A549 (cell line): Measurements from ENCODE around the gene ZC3H12C. TPM values are rescaled to one million over a fixed set of nuclear protein-coding genes. Genes with fewer than 3 reads are reported as not detected.

Experiments used
- ATAC-seq, 2 experiments: fragments of 200-7000 bp in 1 of 2; fragments of >200 bp in 1 of 2; cut with Nextera tagmentation in 1 of 2; cut with Tn5 transposase in 1 of 2; 3 replicates each; pipeline versions ENCODE4 v1.8.0 to v1.9.1; 2018 to 2020; ENCODE audit warnings: mild to moderate bottlenecking in 1 of 2, moderate library complexity in 1 of 2
- CTCF ChIA-PET: fragments of 300-600 bp; sonication (Branson Sonifier 250); formaldehyde crosslinking; extraction: SDS; loops from one replicate; lab custom pipeline; 2021; ENCODE audit warnings: antibody characterized with exemption, inconsistent platforms; lab: Yijun Ruan, JAX
- POLR2A ChIA-PET: fragments of 350-600 bp; formaldehyde crosslinking; extraction: SDS; loops from one replicate; lab custom pipeline; 2021; ENCODE audit warnings: antibody characterized with exemption, inconsistent platforms; lab: Yijun Ruan, JAX
- DNase-seq, 2 experiments: peaks; one replicate each; pipeline versions ENCODE4 v3.0.0 to v3.0.0-alpha.2; 2011 to 2016; ENCODE audit warnings: low read depth in 1 of 2, low spot score in 1 of 2
- FAIRE-seq: peaks from 2 replicates; lab custom pipeline; 2011; peaks lifted over from hg19 to GRCh38; lab: Jason Lieb, UNC
- H3K27ac ChIP-seq, 2 experiments: fragments of >200 bp; sonication (Bioruptor Twin); formaldehyde crosslinking; 3 replicates each; pipeline ENCODE4 v1.5.1; 2016 to 2017
- H3K4me1 ChIP-seq: fragments of >200 bp; sonication (Bioruptor Twin); formaldehyde crosslinking; 3 replicates; pipeline ENCODE4 v1.6.1; 2016
- H3K4me2 ChIP-seq: fragments of >200 bp; sonication (Bioruptor Twin); formaldehyde crosslinking; 3 replicates; pipeline ENCODE4 v1.6.1; 2016
- H3K4me3 ChIP-seq: fragments of >200 bp; sonication (Bioruptor Twin); formaldehyde crosslinking; 3 replicates; pipeline ENCODE4 v1.5.1; 2016
- H3K9me3 ChIP-seq: fragments of >200 bp; sonication (Bioruptor Twin); formaldehyde crosslinking; 3 replicates; pipeline ENCODE4 v1.6.1; 2016
- CHD4 ChIP-seq: fragments of 200-600 bp; sonication (generic); IDR thresholded peaks from 2 replicates; pipeline ENCODE4 v1.6.1; 2016; ENCODE audit warnings: antibody characterized with exemption, mild to moderate bottlenecking, borderline replicate concordance
- EHMT2 ChIP-seq: fragments of 200-600 bp; sonication (generic); IDR thresholded peaks from 2 replicates; pipeline ENCODE4 v1.6.1; 2016; ENCODE audit warnings: antibody characterized with exemption, low read depth, mild to moderate bottlenecking, moderate library complexity
- FOSB ChIP-seq: fragments of 250-450 bp; sonication (Bioruptor Pico); IDR thresholded peaks from 2 replicates; pipeline ENCODE4 v1.5.0; 2020; ENCODE audit warnings: mild to moderate bottlenecking, moderate library complexity
- FOXS1 ChIP-seq: fragments of 250-450 bp; sonication (Bioruptor Pico); IDR thresholded peaks from 2 replicates; pipeline ENCODE4 v1.5.0; 2020; ENCODE audit warnings: mild to moderate bottlenecking, moderate library complexity
- MAFK ChIP-seq: fragments of 450-650 bp; IDR thresholded peaks from 2 replicates; pipeline ENCODE4 v1.6.1; 2014; ENCODE audit not compliant: partially characterized antibody
- MAZ ChIP-seq: fragments of 150-350 bp; IDR thresholded peaks from 2 replicates; pipeline ENCODE4 v1.6.1; 2014; ENCODE audit warnings: antibody characterized with exemption, low read depth, low read length, borderline replicate concordance
- MYC ChIP-seq: IDR thresholded peaks from 2 replicates; pipeline ENCODE4 v1.6.1; 2012; ENCODE audit warnings: mild to moderate bottlenecking, inconsistent platforms, low read length, improper control_type of control experiment, borderline replicate concordance
- NFE2L2 ChIP-seq: fragments of 150-350 bp; conservative IDR thresholded peaks from 2 replicates; pipeline ENCODE4 v1.6.1; 2014; ENCODE audit warnings: low read length
- NPAS2 ChIP-seq: fragments of 250-450 bp; sonication (Bioruptor Pico); IDR thresholded peaks from 2 replicates; pipeline ENCODE4 v1.8.0; 2022; ENCODE audit warnings: mild to moderate bottlenecking, moderate library complexity, borderline replicate concordance
- POLR2AphosphoS2 ChIP-seq: conservative IDR thresholded peaks from 2 replicates; pipeline ENCODE4 v1.6.1; 2012; ENCODE audit warnings: low read length, improper control_type of control experiment, inconsistent platforms
- RFX5 ChIP-seq: fragments of 450-650 bp; IDR thresholded peaks from 2 replicates; pipeline ENCODE4 v1.7.1; 2014; ENCODE audit warnings: antibody characterized with exemption, mild to moderate bottlenecking, moderate library complexity
- SMC3 ChIP-seq: fragments of >200 bp; sonication (Bioruptor Twin); formaldehyde crosslinking; IDR thresholded peaks from 3 replicates; pipeline ENCODE4 v1.6.1; 2018; ENCODE audit warnings: inconsistent platforms
- SREBF2 ChIP-seq: fragments of 450-650 bp; IDR thresholded peaks from 2 replicates; pipeline ENCODE4 v1.6.1; 2014; ENCODE audit warnings: mild to moderate bottlenecking, moderate library complexity
- USF2 ChIP-seq: fragments of 450-650 bp; IDR thresholded peaks from 2 replicates; pipeline ENCODE4 v1.6.1; 2014; ENCODE audit warnings: antibody characterized with exemption
- ZC3H11A ChIP-seq: fragments of 450-650 bp; IDR thresholded peaks from 2 replicates; pipeline ENCODE4 v1.6.1; 2014; ENCODE audit warnings: antibody characterized with exemption, mild to moderate bottlenecking
- WGBS: methylation state at CpG from one replicate; pipeline ENCODE4 v1.1.6; 2017; ENCODE audit errors: missing lambda C conversion rate; 5-methylcytosine and 5-hydroxymethylcytosine counted together
- polyA plus RNA-seq, 4 experiments: library from polyadenylated mRNA; depleted of rRNA in 3 of 4; stranded (reverse); fragments of >200 nt; fragmentation: RNase III in 1 of 4; extraction: RNeasy Plus Mini Kit Qiagen cat#74134 plus additional on column Dnase treatment in 1 of 4; gene quantifications; 2 replicates in 3 of 4; 3 replicates in 1 of 4; pipeline ENCODE4 v1.2.3, GENCODE V29; 2011 to 2017
- TF ChIP-seq, protein P1 (sequence below): IDR thresholded peaks from 2 replicates; pipeline ENCODE4 v1.6.1; 2012
- TF ChIP-seq, protein P2 (sequence below): IDR thresholded peaks from 2 replicates; pipeline ENCODE4 v1.6.1; 2012; ENCODE audit warnings: low read depth, borderline replicate concordance
- TF ChIP-seq, protein P3 (sequence below): fragments of 150-350 bp; IDR thresholded peaks from 2 replicates; pipeline ENCODE4 v1.6.1; 2014; ENCODE audit warnings: low read depth, mild to moderate bottlenecking, low read length
- TF ChIP-seq, protein P4 (sequence below): fragments of >200 bp; sonication (Bioruptor Twin); formaldehyde crosslinking; IDR thresholded peaks from 2 replicates; pipeline ENCODE4 v1.6.1; 2016

Gene ZC3H12C
- polyA plus RNA-seq, 2 of the 4 experiments (the other 2 are of a cell fraction), result 3.1 to 12.4 TPM

DNA sequence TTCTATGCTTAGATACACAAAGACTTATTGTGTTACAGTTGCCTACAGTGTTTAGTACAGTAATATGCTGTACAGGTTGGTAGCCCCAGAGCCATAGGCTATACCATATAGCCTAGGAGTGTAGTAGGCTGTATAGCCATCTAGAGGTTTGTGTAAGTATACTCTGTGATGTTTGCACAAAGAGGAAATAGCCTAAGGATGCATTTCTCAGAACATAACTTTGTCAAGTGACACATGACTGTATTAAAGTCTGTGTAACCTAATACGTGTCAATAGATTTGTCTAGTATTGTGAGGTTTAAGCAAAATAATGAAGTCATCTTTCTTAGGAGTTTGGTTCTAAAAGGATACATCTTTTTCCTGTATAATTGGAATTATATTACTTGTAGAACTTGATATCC is 5.5 kb downstream of the ZC3H12C start (continued):
- TF ChIP-seq FOSB (CRISPR knock-in tag), result no peak
- TF ChIP-seq RFX5, result no peak
- no peak for TF ChIP-seq CHD4
- TF ChIP-seq NPAS2 (CRISPR knock-in tag), result no peak
- TF ChIP-seq, protein P1, sequence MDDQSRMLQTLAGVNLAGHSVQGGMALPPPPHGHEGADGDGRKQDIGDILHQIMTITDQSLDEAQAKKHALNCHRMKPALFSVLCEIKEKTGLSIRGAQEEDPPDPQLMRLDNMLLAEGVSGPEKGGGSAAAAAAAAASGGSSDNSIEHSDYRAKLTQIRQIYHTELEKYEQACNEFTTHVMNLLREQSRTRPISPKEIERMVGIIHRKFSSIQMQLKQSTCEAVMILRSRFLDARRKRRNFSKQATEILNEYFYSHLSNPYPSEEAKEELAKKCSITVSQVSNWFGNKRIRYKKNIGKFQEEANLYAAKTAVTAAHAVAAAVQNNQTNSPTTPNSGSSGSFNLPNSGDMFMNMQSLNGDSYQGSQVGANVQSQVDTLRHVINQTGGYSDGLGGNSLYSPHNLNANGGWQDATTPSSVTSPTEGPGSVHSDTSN, result no peak
- no peak for TF ChIP-seq MYC

DNA sequence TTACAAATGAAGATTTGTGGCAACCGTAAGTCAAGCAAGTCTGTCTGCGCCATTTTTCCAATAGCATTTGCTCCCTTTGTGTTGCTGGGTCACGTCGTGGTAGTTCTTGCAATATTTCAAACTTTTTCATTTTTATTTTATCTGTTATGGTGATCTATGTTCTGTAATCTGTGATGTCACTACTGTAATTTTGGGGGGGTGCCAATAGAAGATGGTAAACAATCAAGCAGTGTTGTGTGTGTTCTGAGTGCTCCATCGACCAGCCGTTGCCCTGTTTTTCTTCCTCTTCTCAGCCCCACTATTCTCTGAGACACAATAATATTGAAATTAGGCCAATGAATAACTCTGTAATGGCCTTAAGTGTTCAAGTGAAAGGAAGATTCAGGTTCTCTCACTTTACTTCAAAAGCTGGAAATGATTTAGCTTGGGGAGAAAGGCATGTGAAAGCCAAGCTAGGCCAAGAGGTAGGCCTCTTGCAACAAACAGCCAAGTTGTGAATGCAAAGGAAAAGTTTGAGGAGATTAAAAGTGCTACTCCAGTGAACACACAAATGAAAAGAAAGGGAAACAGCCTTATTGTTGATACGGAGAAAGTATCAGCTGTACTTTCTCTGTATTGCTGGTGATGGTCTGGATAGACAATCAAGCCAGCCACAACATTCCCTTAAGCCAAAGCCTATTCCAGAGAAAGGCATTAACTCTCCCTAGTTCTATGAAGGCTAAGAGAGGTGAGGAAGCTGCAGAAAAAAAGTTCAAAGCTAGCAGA is 7.5 kb downstream of the ZC3H12C start:
- WGBS, result 93% methylated on average over 7 of the region's 7 CpGs
- no peak for DNase-seq
- CTCF ChIA-PET, result interaction anchor here (1.1 kb wide), 1 partner anchor 154 kb away, joined by 4 read pairs; no protein-coding TSS in a partner anchor
- peaks cover 37% of the 10 kb centered on the region; the same call in 2 of the 3 replicates for H3K4me1 ChIP-seq
- POLR2A ChIA-PET, result interaction anchor here (0.7 kb wide), 1 partner anchor 124 kb away, joined by 3 read pairs; no protein-coding TSS in a partner anchor
- no peaks in the 10 kb centered on the region for H3K9me3 ChIP-seq
- no peak for FAIRE-seq
- H3K4me3 ChIP-seq, result no peak overlapping the region
- TF ChIP-seq, protein P2, sequence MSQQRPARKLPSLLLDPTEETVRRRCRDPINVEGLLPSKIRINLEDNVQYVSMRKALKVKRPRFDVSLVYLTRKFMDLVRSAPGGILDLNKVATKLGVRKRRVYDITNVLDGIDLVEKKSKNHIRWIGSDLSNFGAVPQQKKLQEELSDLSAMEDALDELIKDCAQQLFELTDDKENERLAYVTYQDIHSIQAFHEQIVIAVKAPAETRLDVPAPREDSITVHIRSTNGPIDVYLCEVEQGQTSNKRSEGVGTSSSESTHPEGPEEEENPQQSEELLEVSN, result no peak
- no peak for TF ChIP-seq FOXS1 (CRISPR knock-in tag)
- TF ChIP-seq FOSB (CRISPR knock-in tag), result no peak
- TF ChIP-seq, protein P3, sequence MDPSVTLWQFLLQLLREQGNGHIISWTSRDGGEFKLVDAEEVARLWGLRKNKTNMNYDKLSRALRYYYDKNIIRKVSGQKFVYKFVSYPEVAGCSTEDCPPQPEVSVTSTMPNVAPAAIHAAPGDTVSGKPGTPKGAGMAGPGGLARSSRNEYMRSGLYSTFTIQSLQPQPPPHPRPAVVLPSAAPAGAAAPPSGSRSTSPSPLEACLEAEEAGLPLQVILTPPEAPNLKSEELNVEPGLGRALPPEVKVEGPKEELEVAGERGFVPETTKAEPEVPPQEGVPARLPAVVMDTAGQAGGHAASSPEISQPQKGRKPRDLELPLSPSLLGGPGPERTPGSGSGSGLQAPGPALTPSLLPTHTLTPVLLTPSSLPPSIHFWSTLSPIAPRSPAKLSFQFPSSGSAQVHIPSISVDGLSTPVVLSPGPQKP, result no peak
- no peak for TF ChIP-seq SREBF2
- no peak for TF ChIP-seq ZC3H11A
- TF ChIP-seq, protein P4, sequence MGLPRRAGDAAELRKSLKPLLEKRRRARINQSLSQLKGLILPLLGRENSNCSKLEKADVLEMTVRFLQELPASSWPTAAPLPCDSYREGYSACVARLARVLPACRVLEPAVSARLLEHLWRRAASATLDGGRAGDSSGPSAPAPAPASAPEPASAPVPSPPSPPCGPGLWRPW, result no peak
- TF ChIP-seq EHMT2, result no peak
- TF ChIP-seq MAZ, result no peak
- TF ChIP-seq POLR2AphosphoS2, result no peak
- no peak for TF ChIP-seq USF2
- H3K4me2 ChIP-seq, result no peak overlapping the region
- no peak overlapping the region for H3K27ac ChIP-seq
- ATAC-seq, result no peak

- TF ChIP-seq SMC3 (no peak), MAFK (no peak), NFE2L2 (no peak)
- FAIRE-seq (no peak), DNase-seq (no peak), ATAC-seq (no peak)
- H3K4me1 ChIP-seq, result no peaks in the 10 kb centered on the region
- ChIA-PET POLR2A (no interaction called here), CTCF (no interaction called here)
- no peak overlapping the region for H3K4me3 ChIP-seq
- 86% methylated on average over 2 of the region's 2 CpGs for WGBS
- H3K4me2 ChIP-seq, result no peak overlapping the region
- H3K9me3 ChIP-seq, result peaks cover 7% of the 10 kb centered on the region; the same call in 1 of the 3 replicates
- no peak overlapping the region for H3K27ac ChIP-seq
Measured at GRCh38 chr11:110106713-110107274, 13.6 kb downstream of the ZC3H12C start.
